GM10847 (cell line): Measurements from ENCODE around the gene AFAP1L2.

ENCODE experiments used
- POLR2A ChIP-seq: IDR thresholded peaks from 2 replicates; pipeline ENCODE4 v1.6.1; 2011; ENCODE audit not compliant: insufficient read length; ENCODE audit errors: extremely low read depth

AFAP1L2 gene

DNA sequence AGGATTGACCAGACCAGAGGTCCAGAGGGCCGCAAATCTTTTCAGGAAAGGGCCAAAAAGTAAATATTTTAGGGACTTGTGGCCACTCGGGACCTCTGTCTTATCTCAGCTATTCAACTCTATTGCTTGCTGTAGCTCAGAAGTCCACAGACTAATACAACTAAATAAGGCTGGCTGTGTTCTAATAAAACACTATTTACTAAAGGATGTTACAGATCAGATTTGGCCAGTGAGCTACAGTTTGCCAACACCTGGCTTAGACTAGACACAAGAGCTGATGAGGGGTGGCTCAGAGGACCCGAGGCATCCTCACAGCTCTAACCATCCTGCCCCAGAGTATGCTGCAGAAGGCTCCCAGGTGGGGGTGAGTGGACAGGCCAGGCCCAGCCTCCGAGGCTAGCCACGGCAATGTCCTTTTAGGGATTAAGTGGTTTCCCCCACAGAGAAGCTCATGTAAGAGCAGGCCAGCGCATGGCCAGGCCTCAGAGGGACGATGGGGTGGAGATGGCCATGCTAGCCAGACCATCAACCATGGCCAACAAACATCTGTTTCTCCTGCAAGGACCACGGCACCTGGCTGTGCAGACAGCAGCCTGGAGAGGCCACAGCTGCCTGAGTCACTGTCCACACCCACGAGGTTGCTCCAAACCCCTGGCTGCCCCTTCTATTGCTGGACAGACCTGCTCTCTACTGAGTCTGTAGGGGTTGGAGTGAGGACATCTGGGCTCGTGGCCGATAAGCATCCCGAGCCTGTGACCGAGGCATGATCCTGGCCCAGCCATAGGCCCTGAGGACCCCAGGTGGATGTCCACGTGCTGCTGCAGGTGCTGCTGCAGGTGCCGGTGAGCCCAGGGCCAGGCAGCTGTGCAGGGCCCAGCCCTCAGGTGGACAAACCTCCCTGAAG lies 76.5 kb downstream of the AFAP1L2 start:
- TF ChIP-seq POLR2A, result no peak

DNA sequence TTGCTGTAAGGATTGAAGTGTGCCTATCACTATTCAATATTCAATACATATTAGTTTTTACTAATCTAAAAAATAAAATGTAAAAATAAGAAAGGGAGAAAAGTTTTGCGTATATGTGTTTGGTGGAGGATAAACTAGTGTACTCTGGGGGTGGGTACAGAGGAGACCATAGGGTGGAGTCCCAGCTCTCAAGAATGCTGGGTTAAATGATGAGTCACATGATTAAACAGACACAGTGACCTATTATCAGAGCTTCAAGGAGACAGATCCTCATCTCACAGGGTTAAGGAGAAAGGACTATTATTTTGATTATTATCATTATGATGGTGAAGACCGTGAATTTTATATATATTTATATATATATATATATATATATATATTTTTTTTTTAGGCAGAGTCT lies 77.5 kb downstream of the AFAP1L2 start:
- no peak for TF ChIP-seq POLR2A

DNA sequence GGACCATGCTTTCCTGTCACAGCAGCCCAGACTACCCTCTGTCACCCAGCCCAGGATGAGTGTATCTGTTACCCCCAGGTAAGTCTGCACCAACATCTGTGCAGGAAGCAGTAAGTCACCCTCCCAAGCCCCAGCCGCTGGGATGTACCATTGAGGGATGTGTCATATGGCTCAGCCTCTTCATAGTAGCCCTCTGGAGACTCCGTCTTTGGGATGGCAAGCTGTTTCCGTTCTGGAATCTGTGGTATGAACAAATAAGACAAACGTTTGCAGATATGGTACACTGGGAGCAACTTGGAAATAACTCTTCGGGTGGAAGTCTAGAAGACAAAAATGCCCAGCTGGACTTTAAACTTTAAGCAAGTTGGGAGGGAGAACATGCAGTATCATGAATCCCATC lies 81.3 kb downstream of the AFAP1L2 start:
- TF ChIP-seq POLR2A, result no peak

DNA sequence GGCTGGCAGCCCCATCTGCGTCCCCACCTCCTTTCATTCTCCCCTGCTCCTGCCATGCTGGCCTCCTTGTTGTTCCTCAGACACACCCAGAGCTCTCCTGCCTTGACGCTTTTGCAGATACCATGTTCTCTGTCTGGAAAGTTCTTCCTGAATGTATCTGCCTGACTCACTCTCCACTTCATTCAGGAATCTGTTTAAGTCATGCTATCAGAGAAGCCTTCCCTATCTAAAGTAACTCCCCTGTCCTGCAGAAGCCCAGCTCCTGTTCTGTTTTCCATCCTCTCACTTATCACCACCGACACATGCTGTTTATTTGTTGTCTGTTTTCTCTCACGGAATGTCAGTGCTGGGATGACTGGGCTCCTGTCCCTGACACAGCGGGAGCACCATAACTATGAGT lies 82.0 kb downstream of the AFAP1L2 start:
- no peak for TF ChIP-seq POLR2A

DNA sequence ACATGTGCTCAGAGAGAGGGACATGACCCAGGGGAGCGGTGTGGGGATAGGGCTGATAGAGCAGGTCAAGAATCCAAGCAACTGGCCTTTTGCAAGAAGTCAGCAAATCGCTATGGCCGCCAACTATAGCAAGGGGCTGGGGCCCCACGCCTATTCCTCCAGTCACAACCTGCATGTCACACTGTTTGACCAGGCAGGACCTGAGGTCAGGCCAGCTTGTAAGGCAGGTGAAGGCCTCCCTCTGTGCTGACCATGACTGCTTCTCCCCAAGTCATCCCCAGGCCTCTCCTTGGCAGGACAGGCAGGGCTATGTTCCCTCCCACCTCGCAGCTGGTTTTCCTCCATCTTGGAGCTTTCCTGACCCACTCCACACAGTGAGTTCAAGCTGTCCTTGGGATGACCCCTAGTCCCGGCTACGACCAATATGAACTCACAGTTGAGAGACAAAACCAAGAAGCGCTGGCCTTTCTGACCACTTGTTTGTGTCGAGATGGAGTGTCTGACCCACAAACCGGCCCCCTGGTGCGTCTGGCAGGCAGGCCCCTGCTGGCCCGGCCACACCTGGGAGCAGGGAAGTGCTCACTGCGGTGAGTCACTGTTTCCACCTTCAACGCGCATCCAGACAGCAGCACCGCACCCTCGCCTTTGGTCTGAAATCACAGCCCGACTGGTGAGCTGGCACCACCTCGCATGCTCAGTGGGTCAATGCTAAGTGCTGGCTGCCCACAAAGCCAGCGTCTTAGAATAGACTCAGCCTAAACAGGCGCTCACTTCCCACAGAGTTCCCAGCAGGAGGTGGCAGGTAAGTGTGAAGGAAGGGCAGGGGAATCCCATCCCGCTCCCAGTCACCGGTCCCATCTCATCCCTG lies 83.8 kb downstream of the AFAP1L2 start:
- TF ChIP-seq POLR2A, result no peak

DNA sequence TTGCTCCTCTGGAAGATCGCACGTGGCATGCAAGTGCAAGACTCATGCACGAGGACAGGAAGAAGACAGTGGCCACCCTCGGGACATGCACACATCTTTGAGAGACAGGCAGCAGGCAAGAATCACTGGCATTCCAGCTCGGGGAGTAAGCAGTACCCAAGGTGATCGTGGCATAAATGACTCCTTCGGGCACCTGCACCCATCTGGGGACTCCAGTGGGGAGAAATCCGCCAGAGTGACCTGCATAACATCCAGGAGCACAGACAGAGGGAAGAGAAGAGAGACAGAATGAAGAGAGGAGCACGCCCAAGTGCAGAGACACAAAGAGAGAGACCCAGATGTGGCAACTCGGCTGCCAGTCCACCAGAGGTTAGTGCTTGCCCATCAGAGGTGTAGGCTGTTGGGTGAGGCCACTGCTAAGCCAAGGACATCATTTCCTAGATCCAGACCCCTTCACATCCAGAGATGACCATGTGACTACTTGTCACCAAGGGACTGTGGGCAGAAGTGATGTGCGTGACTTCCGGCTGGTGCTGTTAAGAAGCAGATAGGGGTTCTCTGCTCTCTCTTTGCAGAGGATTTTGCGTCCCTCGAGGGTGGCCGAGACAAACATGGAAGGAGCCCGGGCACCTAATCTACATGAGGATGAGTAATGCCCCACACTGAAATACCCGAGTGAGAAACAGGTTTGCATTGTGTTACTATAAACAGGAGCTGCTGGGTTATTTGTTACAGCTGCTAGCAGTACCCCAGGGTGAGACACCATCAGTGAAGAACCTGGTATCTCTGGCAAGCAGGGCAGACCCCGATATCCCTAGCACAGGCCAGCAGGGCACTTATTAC lies 84.7 kb downstream of the AFAP1L2 start:
- TF ChIP-seq POLR2A, result no peak

DNA sequence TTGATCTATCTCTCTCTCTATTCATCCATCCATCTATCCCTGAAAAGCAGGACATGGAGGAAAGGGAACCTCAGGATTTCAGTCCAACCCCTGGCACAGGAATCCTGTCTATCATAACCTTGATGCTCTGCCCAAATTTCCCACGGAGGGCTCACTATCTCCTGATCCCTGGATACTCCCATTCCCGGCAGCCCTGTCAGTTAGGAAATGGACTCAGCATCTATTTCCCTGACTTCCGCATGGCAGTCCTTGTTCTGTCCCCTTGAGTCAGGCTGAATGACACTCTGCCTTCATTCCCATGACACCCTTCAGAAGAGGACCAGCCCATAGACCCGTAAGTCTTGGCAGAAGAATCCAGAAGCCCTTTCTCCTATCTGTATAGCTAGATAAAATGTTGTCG lies 87.6 kb downstream of the AFAP1L2 start:
- TF ChIP-seq POLR2A, result no peak

DNA sequence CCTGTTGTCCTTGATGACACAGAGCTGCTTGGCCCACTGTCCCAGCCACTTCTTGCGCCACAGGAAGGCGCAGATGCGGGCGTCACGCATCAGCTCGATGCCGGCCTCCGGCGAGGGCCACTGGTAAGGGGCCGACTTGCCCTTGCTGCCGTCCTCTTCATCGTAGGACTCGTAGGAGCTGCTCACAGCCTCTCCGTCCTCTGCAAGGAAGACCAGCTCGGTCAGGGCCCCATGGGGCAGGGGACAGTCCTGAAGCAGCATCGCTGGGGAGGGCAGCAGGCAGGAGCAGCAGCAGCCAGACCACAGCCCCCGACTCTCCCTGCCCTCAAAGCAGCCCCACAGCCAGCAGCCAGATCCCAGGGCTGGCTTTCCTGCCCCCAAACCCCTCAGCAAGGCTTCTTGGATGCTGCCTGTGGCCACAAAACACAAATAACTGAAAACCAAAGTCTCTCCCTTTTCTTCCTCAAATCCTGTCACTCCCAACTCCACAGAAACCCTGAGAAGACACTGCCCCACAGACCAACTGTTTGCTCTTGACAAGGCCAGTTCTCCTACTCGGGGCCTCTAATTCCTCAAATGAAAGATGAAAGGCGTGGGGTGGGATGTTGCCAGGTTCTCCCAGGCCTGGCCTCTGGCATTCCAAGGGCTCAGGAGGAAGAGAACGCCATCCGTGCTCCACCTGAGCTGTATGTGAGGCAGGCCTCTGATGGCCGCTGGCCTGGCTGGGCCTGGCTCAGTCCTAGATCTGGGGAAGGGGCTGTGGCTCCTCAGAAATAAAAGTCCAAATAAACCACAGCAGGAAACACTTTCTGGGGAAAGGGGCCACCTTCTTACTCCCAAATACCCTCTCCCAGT lies 88.5 kb downstream of the AFAP1L2 start:
- no peak for TF ChIP-seq POLR2A

DNA sequence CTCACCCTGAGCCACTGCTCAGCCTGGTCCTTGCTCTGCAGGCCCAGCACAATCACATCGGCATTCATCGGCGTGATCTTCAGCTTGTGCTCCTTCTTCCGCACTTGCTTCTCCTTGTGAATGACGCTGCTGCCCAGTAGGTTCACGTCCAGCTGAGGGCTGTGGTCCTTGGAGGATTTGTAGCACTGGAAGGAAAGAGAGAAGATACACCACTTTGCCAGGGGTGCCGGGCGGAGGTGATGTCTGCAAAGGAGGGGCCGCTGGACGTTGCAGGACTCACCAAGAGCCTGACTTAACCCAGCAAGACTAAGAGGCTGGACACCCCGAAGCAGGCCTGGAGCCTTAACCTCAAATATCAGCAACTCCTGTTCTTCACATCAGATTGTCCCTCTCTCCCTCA lies 90.4 kb downstream of the AFAP1L2 start:
- no peak for TF ChIP-seq POLR2A

DNA sequence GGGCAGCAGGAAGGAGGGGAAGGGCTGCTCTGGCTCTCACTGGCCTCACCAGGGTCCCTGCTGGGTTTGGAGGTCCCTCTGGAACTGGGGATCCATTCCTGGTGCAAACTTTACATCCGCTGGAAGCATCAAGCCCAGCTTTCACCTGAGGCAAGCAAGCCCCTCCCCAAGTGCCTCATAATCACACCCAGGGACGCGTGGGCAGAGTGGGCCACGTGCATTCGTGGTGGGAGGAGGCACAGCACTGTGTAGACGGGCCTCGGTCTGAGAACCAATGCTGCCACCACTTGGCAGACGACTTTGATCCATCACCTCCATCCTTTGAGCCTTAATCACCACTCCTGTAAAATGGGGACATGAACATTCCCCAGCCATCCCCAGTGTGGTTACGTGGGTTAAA lies 91.2 kb downstream of the AFAP1L2 start:
- no peak for TF ChIP-seq POLR2A

DNA sequence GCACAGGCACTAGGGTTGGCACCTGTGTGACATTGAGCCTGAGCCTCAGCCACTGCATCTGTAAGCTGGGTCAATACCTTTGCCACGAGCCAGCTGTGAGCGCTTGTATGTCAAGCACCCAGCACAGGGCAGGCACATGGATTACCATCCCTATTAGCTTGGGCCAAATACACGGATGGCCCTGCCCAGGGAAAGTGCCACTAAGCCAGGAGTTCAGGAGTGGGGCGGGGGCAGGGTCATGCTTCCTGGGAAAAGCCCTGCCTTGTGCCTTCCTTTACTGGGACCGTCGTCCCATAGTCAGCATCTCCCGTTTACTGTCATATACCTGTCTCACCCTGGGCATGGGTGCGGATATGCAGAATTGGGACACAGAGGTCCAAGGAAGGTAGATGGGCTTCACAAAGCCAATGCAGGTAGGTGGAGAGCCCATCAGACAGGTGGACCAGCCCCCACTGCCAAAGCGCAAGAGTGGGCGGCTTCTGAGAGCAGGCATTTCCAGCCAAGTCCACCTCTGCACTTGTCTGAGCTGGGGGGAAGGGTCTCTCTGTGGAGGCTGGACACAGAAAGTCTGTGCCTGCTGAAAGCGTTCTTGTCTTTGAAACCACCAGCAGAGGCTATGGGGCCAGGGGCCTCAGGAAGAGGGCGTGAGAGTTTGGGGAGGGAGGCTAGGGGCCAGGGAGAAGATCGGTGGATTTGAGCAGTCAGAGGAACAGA lies 92.6 kb downstream of the AFAP1L2 start:
- no peak for TF ChIP-seq POLR2A

DNA sequence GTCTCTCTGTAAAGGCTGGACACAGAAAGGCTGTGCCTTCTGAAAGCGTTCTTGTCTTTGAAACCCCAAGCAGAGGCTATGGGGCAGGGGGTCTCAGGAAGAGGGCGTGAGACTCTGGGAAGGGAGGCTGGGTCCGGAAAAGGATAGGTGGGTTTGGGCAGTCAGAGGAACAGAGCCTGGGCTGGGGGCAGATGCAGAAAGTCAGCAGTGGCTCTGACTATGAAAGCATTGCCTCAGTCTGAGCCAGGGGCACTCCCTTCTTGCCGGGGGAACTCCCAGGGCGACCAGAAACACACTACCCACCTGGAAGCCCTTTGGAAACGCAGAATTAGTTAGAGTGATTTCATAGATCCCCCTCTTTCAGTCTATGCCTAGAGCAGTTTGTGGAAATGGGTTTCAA lies 93.3 kb downstream of the AFAP1L2 start:
- TF ChIP-seq POLR2A, result no peak

DNA sequence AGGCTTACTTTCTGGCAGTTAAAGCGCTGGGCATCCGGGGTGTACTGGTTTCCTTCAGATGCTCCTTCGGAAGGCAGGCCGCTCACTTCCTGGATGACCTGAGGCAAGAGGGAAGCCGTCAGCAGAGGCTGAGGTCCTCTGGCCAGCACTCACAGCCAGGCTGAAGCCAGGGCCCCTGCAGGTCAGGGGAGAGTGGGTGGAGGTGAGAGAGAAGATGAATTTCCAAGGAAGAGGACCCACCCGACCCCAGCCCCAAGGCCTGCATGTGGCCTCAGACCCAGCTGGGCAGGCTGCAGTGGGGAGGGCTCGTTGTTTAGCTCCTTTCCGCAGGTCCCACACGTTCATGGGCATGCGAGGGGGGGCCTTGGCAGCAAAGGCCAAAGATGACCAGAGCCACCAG lies 94.0 kb downstream of the AFAP1L2 start:
- TF ChIP-seq POLR2A, result no peak

DNA sequence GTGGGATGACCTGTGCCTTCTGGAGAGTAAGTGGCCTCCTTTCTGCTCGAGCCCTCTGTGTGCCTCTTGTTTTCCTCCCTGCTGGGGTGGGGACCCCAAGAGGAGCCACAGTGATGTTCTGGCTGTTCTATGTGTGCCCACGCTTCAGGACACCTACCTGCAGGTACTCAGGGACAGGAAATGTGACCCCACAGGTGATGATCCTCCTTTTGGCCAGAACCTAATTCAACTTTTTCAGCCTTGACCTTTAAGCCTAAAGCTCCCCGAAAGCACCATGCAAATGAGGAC lies 95.0 kb downstream of the AFAP1L2 start:
- no peak for TF ChIP-seq POLR2A
